SH-SY5Y (cell line): ENCODE data around the gene NKAPL.

Experiments used
- GATA2 ChIP-seq: IDR thresholded peaks from 2 replicates; pipeline ENCODE4 v1.6.1; 2011; ENCODE audit warnings: mild to moderate bottlenecking, low read depth, low read length
- GATA3 ChIP-seq: IDR thresholded peaks from 2 replicates; pipeline ENCODE4 v1.6.1; 2011; ENCODE audit warnings: low read depth, mild to moderate bottlenecking, low read length, moderate library complexity

GRCh38 chr6:28280595-28281287 lies 21.6 kb downstream of the NKAPL start:
- TF ChIP-seq GATA3 = no peak
- no peak for TF ChIP-seq GATA2
